Ramos (cell line): ENCODE data around the gene DGKB.

Source experiments
- in situ Hi-C: fragments of 300-500 bp; cut with MboI; formaldehyde crosslinking; loops from one replicate; pipeline ENCODE4 v1.14.3; 2022; ENCODE audit warnings: low sequenced_read_pairs; ENCODE audit not compliant: unreplicated experiment

DGKB gene

GRCh38 chr7:14698239-14698638 is 204.3 kb downstream of the DGKB start:
- in situ Hi-C loops, result loop anchor here (25.0 kb wide), 1 partner anchor 1411 kb away; no protein-coding TSS in a partner anchor

- in situ Hi-C loops, result loop anchor here (25.0 kb wide), 1 partner anchor 1410 kb away; no protein-coding TSS in a partner anchor
These were observed 204.9 kb downstream of the DGKB start for GRCh38 chr7:14697684-14698083.

GRCh38 chr7:14691597-14692203 is 210.9 kb downstream of the DGKB start:
- in situ Hi-C loops, result loop anchor here (25.0 kb wide), 1 partner anchor 1404 kb away; no protein-coding TSS in a partner anchor

GRCh38 chr7:14691034-14691433 is 211.5 kb downstream of the DGKB start:
- in situ Hi-C loops, result loop anchor here (25.0 kb wide), 1 partner anchor 1404 kb away; no protein-coding TSS in a partner anchor

GRCh38 chr7:14690486-14690885 is 212.1 kb downstream of the DGKB start:
- in situ Hi-C loops, result loop anchor here (25.0 kb wide), 1 partner anchor 1403 kb away; no protein-coding TSS in a partner anchor

- in situ Hi-C loops, result loop anchor here (25.0 kb wide), 1 partner anchor 1403 kb away; no protein-coding TSS in a partner anchor
These were observed 212.5 kb downstream of the DGKB start for GRCh38 chr7:14690075-14690474.

- in situ Hi-C loops, result loop anchor here (25.0 kb wide), 1 partner anchor 1401 kb away; no protein-coding TSS in a partner anchor
These were observed 214.3 kb downstream of the DGKB start for GRCh38 chr7:14688208-14688607.

- in situ Hi-C loops, result loop anchor here (25.0 kb wide), 1 partner anchor 1400 kb away; no protein-coding TSS in a partner anchor
These were observed 214.8 kb downstream of the DGKB start for GRCh38 chr7:14687777-14688176.

GRCh38 chr7:14687241-14687640 is 215.3 kb downstream of the DGKB start:
- in situ Hi-C loops, result loop anchor here (25.0 kb wide), 1 partner anchor 1400 kb away; no protein-coding TSS in a partner anchor

GRCh38 chr7:14685167-14685566 is 217.4 kb downstream of the DGKB start:
- in situ Hi-C loops, result loop anchor here (25.0 kb wide), 1 partner anchor 1398 kb away; no protein-coding TSS in a partner anchor

GRCh38 chr7:14682910-14683465 is 219.6 kb downstream of the DGKB start:
- in situ Hi-C loops, result loop anchor here (25.0 kb wide), 1 partner anchor 1396 kb away; no protein-coding TSS in a partner anchor

GRCh38 chr7:14676896-14677295 is 225.7 kb downstream of the DGKB start:
- in situ Hi-C loops, result loop anchor here (25.0 kb wide), 1 partner anchor 1390 kb away; no protein-coding TSS in a partner anchor

- in situ Hi-C loops, result no loop called here
These were observed 229.3 kb downstream of the DGKB start for GRCh38 chr7:14673202-14673601.

- in situ Hi-C loops, result no loop called here
These were observed 235.6 kb downstream of the DGKB start for GRCh38 chr7:14666913-14667312.

- in situ Hi-C loops, result no loop called here
These were observed 236.2 kb downstream of the DGKB start for GRCh38 chr7:14666304-14666703.

- in situ Hi-C loops, result no loop called here
These were observed 262.8 kb downstream of the DGKB start for GRCh38 chr7:14639801-14640200.

- in situ Hi-C loops, result no loop called here
These were observed 263.2 kb downstream of the DGKB start for GRCh38 chr7:14639329-14639728.

GRCh38 chr7:14637968-14638367 is 264.6 kb downstream of the DGKB start:
- in situ Hi-C loops, result no loop called here

GRCh38 chr7:14635955-14636354 is 266.6 kb downstream of the DGKB start:
- in situ Hi-C loops, result no loop called here

- in situ Hi-C loops, result no loop called here
These were observed 272.5 kb downstream of the DGKB start for GRCh38 chr7:14630048-14630447.

- in situ Hi-C loops, result no loop called here
These were observed 274.0 kb downstream of the DGKB start for GRCh38 chr7:14628516-14628915.
